Cerebellar nuclear complex (tissue), 1 donor: Measurements from ENCODE around the gene EXD3.

Source experiments
- DNase-seq, 2 experiments: peaks; one replicate each; lab custom pipeline; 2025; lab: John Stamatoyannopoulos, UW

EXD3 gene

GRCh38 chr9:137432687-137433348 lies 9.9 kb upstream of the EXD3 start:
- DNase-seq = no peak

DNA sequence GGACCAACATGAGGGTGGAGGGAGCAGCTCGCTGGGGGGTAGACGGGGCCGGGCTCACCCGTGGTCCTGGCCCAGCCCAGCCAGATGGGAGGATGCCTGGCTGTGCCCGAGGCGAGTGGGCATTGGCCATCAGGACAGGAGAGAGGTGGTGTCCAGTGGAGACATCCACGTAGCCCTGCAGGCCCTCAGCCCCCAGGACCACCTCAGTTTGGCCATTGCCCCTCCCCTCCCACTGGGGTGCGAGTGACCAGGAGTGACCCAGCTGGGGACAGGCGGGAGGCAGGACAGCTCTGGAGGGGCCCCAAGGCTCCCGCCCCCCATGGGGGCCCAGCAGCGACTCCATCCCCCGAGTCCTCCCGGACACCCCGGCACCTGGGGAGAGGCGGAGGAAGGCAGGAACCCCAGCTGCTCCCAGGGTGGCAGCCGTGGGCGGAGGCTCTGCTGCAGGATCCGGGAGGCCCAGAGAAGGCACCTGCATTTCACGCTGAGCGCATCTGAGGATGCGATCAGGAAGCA lies 8.5 kb upstream of the EXD3 start:
- DNase-seq = no peak

GRCh38 chr9:137430723-137431415 lies 7.9 kb upstream of the EXD3 start:
- DNase-seq = no peak

GRCh38 chr9:137429974-137430722 lies 7.2 kb upstream of the EXD3 start:
- no peak for DNase-seq

DNA sequence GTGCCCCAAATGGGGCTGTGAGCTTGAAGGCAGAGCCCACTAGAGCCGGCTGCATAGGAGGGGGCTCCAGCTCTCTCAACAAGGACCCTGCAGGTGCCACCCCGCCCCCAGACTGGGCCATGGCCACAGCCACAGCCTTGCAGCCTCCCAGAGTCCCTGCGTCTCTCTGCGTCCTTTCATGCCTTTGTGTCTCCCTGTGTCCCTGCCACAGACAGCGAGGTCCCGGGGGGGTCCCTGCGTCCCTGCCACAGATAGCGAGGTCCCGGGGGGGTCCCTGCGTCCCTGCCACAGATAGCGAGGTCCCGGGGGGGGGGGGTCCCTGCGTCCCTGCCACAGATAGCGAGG lies 6.6 kb upstream of the EXD3 start:
- no peak for DNase-seq

GRCh38 chr9:137428841-137429545 lies 6.0 kb upstream of the EXD3 start:
- no peak for DNase-seq

DNA sequence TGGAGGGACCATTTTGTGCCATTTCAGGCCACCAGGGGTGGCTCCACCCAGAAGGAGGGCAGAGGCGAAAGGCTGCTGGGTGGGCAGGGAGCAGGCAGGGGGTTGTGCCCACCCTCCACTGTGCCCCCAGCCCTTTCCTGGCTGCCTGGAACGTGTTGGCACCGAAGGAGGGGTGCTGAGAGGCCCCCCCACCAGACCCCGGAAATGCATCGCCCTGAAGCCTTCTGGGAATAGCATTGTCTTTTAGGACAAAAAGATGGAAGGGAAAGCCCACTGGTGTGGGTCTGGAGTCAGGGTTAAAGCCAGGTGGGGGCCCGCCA lies 5.3 kb upstream of the EXD3 start:
- DNase-seq = no peak

- no peak for DNase-seq
Measured at GRCh38 chr9:137427454-137428310, 4.7 kb upstream of the EXD3 start.

DNA sequence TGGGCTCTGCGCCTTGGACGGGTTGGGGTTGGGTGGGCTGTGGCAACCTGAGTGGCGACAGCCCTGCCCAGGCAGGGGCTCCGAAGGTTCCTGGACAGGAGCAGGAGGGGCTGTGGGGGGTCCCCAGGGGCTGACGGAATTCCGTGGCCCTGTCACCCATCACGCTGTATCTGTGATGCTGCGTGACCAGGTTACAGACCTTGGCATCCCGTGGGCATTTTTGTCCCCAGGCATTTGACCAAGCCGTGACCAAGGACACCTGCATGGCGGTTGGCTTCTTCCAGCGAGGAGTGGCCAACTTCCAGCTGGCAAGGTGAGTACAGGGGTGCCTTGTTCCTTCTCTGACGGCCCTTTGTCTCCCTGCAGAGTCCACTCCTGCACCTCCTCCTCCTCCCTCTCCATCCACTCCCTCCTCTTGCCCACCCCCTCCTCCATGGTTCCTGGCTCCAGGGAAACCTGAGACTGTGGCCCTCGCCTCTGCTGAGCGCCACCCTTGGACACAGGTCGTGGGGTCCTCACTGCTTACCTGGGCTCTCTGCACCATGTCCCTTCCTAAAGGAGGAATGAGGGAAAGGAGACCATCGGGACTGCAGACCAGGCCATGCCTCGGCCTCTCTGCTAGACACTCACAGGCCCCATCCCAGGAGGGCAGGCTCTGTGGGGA lies 3.2 kb upstream of the EXD3 start:
- DNase-seq = no peak

GRCh38 chr9:137423514-137424291 lies 741 bp upstream of the EXD3 start:
- no peak for DNase-seq

- DNase-seq = no peak
Measured at GRCh38 chr9:137421838-137422603, 941 bp downstream of the EXD3 start.

DNA sequence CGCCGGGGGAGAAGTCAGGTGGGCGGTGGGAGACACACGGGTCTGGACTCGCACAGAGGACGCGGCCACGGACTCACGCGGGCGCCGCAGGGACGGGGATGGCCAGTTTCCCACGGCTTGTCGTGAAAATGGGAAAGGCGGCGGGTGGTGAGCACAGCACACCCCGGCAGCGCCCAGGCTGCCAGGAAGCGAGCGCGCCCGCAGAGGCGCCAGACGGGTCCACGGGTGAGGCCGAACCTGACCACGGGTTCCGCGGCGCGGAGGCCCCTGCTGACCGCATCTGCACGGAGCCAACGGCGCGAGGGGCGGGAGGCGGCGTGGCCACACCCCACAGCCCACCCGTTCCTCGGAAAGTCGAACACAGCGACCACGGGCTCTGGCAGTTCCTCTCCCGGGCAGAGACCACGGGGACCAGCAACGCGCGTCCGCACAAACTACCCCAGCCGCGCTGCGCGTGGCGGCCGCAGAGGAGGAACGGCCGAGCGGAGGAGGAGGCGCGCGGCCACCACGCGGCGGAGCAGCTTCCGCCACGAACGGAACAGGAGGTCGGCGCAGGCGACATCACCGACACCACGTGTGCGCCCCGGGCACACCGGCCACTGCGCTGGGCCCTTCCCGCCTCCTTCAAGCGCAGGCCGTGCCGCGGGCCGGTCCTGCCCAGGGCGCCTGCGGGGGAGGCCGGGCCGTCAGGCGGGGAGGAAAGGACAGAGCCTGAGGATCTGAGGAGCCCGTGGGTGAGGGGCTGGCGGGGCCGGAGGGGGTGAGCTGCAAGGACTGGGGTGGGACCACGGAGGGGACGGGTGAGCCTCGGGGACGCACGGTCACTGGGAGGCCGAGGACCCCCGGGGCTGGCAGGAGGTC lies 5.6 kb downstream of the EXD3 start:
- DNase-seq = no peak

DNA sequence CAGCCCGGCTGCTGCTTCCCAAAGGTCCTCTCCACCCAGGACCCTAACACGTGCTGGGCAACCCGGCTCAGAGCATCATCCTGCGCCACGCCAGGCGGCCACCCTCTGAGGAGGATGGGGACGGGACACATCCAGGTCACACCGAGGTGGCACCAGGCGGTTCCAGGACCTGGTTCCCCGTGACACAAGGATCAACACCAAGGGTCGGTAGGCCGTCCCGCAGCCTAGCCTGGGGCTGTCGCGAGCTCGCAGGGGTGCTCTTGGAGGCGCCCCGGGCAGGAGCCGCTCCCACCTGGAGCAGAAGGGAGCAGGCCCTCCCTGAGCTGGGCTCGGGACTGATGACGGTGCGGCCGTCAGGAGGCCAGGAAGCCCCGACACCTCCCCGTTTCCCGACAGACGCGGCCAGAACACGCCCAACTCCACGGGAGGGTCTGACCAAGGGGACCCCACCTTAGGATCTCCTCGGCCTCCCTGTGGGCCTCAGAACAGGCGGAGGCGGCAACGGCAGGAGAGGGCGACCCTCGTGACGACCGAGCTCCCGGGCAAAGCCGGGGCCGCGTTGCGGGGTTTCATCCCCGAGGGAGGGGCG lies 6.3 kb downstream of the EXD3 start:
- DNase-seq = no peak

DNA sequence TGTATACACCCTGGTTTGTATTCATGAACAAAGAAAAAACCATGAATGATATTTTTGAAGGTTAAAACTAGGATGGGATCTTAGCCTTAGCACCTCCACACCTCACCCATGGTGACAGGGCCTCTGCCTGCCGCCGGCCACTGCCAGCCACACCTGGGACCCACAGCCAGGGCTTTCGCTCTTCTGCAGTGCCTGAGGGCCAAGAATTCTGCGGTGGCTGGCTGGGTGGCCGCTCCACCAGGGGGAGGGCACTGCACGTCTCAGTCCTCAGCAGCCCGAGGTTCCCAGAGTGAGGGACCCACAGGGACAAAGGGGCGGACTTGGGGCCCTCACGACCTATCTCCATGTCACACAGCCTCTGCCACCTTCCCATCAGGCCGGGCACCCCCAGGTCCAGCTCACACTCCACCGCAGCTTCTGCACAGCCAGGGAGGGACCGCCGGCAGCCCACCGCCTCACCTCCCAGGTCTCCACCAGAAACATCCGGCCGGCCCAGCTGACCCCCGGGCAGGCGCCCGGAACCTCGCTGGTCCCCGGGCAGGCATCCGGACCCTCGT lies 6.9 kb downstream of the EXD3 start:
- DNase-seq = no peak

- DNase-seq = no peak
Measured at GRCh38 chr9:137415451-137415850, 7.5 kb downstream of the EXD3 start.

- no peak for DNase-seq
Measured at GRCh38 chr9:137412431-137412830, 10.5 kb downstream of the EXD3 start.

DNA sequence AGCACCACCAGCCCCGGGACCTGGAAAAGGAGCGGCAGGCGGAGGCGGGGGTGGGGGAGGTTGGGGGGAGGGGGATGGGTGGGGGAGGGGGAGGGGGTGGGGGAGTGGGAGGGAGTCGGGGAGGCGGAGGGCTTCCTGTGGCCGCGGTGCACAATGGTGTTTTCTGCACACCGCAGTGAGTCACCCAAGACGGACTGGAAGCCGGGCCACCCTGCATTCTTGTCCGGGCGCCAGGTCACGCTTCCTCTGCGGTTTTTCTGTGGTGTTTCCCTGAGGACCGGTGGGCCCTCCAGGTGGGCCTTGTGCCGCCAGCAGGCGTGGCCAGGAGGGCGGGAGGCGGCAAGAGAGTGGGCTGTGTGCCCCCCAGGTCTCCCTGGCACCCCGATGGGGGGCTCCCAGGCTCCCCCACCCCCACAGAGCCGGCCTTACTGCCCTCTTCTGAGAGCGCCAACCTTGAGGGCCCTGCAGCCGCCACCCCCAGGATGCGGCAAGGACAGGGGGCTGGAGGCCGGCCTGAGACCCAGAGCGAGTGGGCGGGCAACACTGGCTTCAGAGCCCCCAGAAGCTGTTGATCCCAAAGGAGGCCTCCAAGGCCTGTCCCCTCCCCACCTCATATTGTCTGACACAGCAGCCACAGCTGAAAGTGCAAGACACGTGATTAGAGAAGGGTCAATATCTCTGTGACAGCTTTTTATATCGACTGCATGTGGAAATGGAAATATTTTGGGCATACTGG lies 11.1 kb downstream of the EXD3 start:
- DNase-seq = no peak
